Peyer's patch (tissue), 4 donors: ENCODE data around the gene ELP4.

Experiments
- POLR2A ChIP-seq, 2 donors: fragments of 450-650 bp; IDR thresholded peaks; one replicate each; pipeline ENCODE4 v1.5.1; 2017; ENCODE audit warnings: antibody characterized with exemption in 2 of 2, mild to moderate bottlenecking in 2 of 2, moderate library complexity in 2 of 2
- TF ChIP-seq, protein P1 (sequence below), 6 experiments: fragments of 450-650 bp in 4 of 6; fragments of 200-600 bp in 2 of 6; sonication (generic) in 1 of 6; IDR thresholded peaks; one replicate each; pipeline ENCODE4 v1.5.1; 2017 to 2019; ENCODE audit warnings: antibody characterized with exemption in 6 of 6, mild to moderate bottlenecking in 3 of 6, moderate library complexity in 1 of 6

- TF ChIP-seq, protein P1, sequence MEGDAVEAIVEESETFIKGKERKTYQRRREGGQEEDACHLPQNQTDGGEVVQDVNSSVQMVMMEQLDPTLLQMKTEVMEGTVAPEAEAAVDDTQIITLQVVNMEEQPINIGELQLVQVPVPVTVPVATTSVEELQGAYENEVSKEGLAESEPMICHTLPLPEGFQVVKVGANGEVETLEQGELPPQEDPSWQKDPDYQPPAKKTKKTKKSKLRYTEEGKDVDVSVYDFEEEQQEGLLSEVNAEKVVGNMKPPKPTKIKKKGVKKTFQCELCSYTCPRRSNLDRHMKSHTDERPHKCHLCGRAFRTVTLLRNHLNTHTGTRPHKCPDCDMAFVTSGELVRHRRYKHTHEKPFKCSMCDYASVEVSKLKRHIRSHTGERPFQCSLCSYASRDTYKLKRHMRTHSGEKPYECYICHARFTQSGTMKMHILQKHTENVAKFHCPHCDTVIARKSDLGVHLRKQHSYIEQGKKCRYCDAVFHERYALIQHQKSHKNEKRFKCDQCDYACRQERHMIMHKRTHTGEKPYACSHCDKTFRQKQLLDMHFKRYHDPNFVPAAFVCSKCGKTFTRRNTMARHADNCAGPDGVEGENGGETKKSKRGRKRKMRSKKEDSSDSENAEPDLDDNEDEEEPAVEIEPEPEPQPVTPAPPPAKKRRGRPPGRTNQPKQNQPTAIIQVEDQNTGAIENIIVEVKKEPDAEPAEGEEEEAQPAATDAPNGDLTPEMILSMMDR (IDR thresholded peaks at IDR 0.05), result no peak
- TF ChIP-seq POLR2A (IDR thresholded peaks at IDR 0.05), result no peak
These were observed 33.3 kb downstream of the ELP4 start for GRCh38 chr11:31542862-31543261.
